22Rv1 (cell line): Measurements from ENCODE around the gene SCGB3A2.

Source experiments
- ZFX ChIP-seq: fragments of 450-650 bp; IDR thresholded peaks from 2 replicates; pipeline ENCODE4 v1.6.1; 2017; ENCODE audit warnings: antibody characterized with exemption, borderline replicate concordance
- TF ChIP-seq, protein P1 (sequence below): fragments of 450-650 bp; IDR thresholded peaks from 2 replicates; pipeline ENCODE4 v1.5.1; 2017; ENCODE audit warnings: mild to moderate bottlenecking

DNA sequence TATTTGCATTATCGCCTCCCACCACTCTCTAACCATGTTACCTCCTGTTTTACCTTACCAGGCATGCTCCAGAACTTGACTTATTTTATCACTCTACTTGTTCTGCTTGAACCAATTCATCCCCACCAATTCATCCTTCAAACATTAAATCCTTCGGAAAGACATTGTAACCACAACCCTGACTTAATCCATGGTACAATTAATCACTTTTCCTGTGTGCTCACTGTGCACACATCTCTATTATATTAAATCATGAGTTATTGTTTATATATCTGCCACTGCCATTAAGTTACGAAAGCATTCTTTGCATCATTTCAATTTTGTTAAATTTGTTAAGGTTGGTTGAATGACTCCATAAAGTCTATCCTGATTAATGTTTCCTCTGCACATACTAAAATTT is 35.3 kb downstream of the SCGB3A2 start:
- TF ChIP-seq, protein P1, sequence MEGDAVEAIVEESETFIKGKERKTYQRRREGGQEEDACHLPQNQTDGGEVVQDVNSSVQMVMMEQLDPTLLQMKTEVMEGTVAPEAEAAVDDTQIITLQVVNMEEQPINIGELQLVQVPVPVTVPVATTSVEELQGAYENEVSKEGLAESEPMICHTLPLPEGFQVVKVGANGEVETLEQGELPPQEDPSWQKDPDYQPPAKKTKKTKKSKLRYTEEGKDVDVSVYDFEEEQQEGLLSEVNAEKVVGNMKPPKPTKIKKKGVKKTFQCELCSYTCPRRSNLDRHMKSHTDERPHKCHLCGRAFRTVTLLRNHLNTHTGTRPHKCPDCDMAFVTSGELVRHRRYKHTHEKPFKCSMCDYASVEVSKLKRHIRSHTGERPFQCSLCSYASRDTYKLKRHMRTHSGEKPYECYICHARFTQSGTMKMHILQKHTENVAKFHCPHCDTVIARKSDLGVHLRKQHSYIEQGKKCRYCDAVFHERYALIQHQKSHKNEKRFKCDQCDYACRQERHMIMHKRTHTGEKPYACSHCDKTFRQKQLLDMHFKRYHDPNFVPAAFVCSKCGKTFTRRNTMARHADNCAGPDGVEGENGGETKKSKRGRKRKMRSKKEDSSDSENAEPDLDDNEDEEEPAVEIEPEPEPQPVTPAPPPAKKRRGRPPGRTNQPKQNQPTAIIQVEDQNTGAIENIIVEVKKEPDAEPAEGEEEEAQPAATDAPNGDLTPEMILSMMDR, result no peak
- TF ChIP-seq ZFX, result no peak
